ENCODE measurements around the gene PPP2R1B. TPM values are rescaled to one million over a fixed set of nuclear protein-coding genes. Genes with fewer than 3 reads are reported as not detected.

PPP2R1B gene
- total RNA-seq, 1 experiment from 2014 or later, result 72.2 TPM

DNA sequence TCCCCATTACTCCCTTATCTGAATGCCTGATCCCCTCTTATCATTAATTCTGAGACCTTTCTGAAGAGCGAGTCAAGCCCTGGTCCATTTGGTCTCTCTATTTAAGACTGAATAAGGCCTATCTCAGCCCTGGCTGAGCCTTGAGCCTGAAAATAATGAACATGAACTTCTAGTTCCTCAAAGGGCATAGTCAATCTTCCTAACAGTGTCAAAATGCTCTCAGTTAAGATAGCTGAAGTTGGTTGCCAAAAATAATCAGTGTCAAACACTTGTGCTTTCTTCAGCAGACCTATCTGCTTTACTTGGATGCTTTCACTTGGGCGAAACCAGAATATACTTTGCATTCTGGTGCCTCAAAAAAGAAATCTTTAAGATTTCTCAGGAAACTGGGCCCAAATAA is 42.6 kb upstream of the PPP2R1B start:
- Histone ChIP-seq H3K9me3 (ENCODE audit: low read depth, low read length, poor library complexity, severe bottlenecking) (no peaks in the 10 kb centered on the region), H3K27me3 (replicated peaks; ENCODE audit: insufficient read depth, low read depth, low read length, poor library complexity) (no peaks in the 10 kb centered on the region), H3K4me1 (ENCODE audit: insufficient read depth, low read length, poor library complexity, severe bottlenecking) (peaks cover 4% of the 10 kb centered on the region), H3K4me3 (ENCODE audit: low read depth, low read length, poor library complexity, severe bottlenecking) (no peak overlapping the region), H3K27ac (ENCODE audit: low read depth, low read length, poor library complexity, severe bottlenecking) (no peak overlapping the region), H3K36me3 (ENCODE audit: insufficient read depth, low read length, poor library complexity, severe bottlenecking) (peaks cover 3% of the 10 kb centered on the region)
- intact Hi-C loops (cut with micrococcal nuclease; ENCODE audit: unreplicated experiment), result no loop called here
- DNase-seq (ENCODE audit: low spot score), result no peak
- TF ChIP-seq EZH2 (IDR thresholded peaks at IDR 0.05; ENCODE audit: borderline replicate concordance, low read depth, low read length, poor library complexity, severe bottlenecking), result no peak
- TF ChIP-seq, protein P1, sequence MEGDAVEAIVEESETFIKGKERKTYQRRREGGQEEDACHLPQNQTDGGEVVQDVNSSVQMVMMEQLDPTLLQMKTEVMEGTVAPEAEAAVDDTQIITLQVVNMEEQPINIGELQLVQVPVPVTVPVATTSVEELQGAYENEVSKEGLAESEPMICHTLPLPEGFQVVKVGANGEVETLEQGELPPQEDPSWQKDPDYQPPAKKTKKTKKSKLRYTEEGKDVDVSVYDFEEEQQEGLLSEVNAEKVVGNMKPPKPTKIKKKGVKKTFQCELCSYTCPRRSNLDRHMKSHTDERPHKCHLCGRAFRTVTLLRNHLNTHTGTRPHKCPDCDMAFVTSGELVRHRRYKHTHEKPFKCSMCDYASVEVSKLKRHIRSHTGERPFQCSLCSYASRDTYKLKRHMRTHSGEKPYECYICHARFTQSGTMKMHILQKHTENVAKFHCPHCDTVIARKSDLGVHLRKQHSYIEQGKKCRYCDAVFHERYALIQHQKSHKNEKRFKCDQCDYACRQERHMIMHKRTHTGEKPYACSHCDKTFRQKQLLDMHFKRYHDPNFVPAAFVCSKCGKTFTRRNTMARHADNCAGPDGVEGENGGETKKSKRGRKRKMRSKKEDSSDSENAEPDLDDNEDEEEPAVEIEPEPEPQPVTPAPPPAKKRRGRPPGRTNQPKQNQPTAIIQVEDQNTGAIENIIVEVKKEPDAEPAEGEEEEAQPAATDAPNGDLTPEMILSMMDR (conservative IDR thresholded peaks at IDR 0.05; ENCODE audit: low read depth, low read length), result no peak
- ChIA-PET POLR2A (ENCODE audit: low non-redundant PET) (interaction anchor here (0.5 kb wide), 1 partner anchor 211 kb away, joined by 4 read pairs; no protein-coding TSS in a partner anchor), CTCF (no interaction called here)
- BruUV-seq (replicated peaks), result no TSS peak

DNA sequence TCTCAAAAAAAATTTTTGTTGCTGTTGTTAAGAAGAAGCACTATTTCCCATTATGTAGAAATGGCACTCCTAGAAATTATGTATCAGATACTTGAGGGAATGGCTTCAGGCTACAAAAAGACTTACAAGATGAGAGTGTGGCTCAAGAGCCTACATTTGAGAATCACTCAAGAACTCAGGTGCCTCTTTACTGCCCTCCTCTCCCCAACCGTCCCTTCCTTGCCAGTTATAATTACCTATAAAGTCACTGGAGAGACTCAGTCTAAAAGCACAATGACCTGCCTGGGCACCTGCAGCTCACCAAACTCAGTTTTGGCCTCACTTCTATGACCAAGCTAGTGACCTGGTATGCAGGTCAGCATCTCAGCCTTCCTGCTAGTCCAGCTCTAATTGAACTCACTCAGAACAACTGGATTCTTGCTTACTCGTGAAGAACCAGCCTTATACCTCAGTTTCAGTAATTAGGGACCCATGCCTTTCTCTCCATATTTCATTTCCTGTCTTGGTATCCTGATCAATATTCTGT is 41.9 kb upstream of the PPP2R1B start:
- CTCF ChIA-PET, result interaction anchor here (0.5 kb wide), 1 partner anchor 570 kb away, joined by 3 read pairs; no protein-coding TSS in a partner anchor
- Histone ChIP-seq H3K9me3 (ENCODE audit: low read depth, low read length, poor library complexity, severe bottlenecking) (no peaks in the 10 kb centered on the region), H3K36me3 (ENCODE audit: insufficient read depth, low read length, poor library complexity, severe bottlenecking) (peaks cover 3% of the 10 kb centered on the region), H3K27ac (ENCODE audit: low read depth, low read length, poor library complexity, severe bottlenecking) (no peak overlapping the region), H3K27me3 (replicated peaks; ENCODE audit: insufficient read depth, low read depth, low read length, poor library complexity) (no peaks in the 10 kb centered on the region), H3K4me3 (ENCODE audit: low read depth, low read length, poor library complexity, severe bottlenecking) (no peak overlapping the region), H3K4me1 (ENCODE audit: insufficient read depth, low read length, poor library complexity, severe bottlenecking) (no peaks in the 10 kb centered on the region)
- no TSS peak for BruUV-seq (replicated peaks)
- no peak for DNase-seq (ENCODE audit: low spot score)
- POLR2A ChIA-PET (ENCODE audit: low non-redundant PET), result interaction anchor here (0.5 kb wide), 1 partner anchor 210 kb away, joined by 4 read pairs; no protein-coding TSS in a partner anchor
- TF ChIP-seq, protein P1 (conservative IDR thresholded peaks at IDR 0.05; ENCODE audit: low read depth, low read length), result no peak
- no peak for TF ChIP-seq EZH2 (IDR thresholded peaks at IDR 0.05; ENCODE audit: borderline replicate concordance, low read depth, low read length, poor library complexity, severe bottlenecking)
- intact Hi-C loops (cut with micrococcal nuclease; ENCODE audit: unreplicated experiment), result no loop called here

DNA sequence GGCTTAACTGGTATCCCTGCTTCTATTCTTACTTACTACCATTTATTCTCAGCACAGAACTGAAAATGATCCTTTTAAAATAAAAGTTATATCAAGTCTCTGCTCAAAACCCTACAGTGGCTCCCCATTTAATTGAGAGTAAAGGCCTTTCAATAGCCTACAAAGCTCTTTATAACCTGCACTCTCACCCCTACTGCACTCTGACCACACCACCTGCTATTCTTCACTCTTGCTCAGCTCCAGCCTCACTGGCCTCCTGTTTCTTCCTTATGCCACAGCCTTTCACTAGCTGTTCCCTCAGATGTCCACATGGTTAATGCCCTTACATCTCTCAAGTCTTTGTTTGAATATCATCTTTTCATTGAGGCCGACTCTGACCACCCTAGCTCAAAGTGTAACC is 40.9 kb upstream of the PPP2R1B start:
- intact Hi-C loops (cut with micrococcal nuclease; ENCODE audit: unreplicated experiment), result no loop called here
- DNase-seq (ENCODE audit: low spot score), result no peak
- ChIA-PET POLR2A (ENCODE audit: low non-redundant PET) (no interaction called here), CTCF (no interaction called here)
- peaks cover 3% of the 10 kb centered on the region for H3K36me3 ChIP-seq (ENCODE audit: insufficient read depth, low read length, poor library complexity, severe bottlenecking)
- TF ChIP-seq EZH2 (IDR thresholded peaks at IDR 0.05; ENCODE audit: borderline replicate concordance, low read depth, low read length, poor library complexity, severe bottlenecking), result no peak
- TF ChIP-seq, protein P1 (conservative IDR thresholded peaks at IDR 0.05; ENCODE audit: low read depth, low read length), result no peak
- H3K27me3 ChIP-seq (replicated peaks; ENCODE audit: insufficient read depth, low read depth, low read length, poor library complexity), result no peaks in the 10 kb centered on the region
- H3K9me3 ChIP-seq (ENCODE audit: low read depth, low read length, poor library complexity, severe bottlenecking), result no peaks in the 10 kb centered on the region
- H3K4me1 ChIP-seq (ENCODE audit: insufficient read depth, low read length, poor library complexity, severe bottlenecking), result no peaks in the 10 kb centered on the region
- H3K4me3 ChIP-seq (ENCODE audit: low read depth, low read length, poor library complexity, severe bottlenecking), result no peak overlapping the region
- no peak overlapping the region for H3K27ac ChIP-seq (ENCODE audit: low read depth, low read length, poor library complexity, severe bottlenecking)
- no TSS peak for BruUV-seq (replicated peaks)

Data from A673 (cell line).